ENCODE results near the gene NSFL1C.

DNA sequence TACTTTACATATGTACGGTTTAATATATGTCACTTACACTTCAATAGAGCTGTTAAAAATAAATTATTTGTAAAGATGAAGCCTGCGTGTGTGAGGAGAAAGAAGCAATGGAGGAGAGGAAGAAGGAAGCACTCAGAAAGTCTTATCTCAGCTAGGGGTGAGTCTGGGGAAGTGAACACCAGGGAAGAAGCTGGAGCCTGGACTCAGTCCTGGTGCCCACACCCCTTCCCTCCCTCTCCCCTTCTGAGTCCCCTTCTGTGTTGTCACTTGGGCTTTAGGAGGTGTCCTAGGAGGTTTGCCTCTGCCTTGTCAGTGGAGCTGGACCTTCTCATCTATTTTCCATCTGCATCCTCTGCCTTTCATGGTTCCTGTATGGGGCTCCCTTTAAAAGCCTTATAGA lies 22.7 kb upstream of the NSFL1C start:
- TF ChIP-seq CTCF (conservative IDR thresholded peaks at IDR 0.05; ENCODE audit: low read depth in 2 of 2) = no peak
- TF ChIP-seq, protein P1, sequence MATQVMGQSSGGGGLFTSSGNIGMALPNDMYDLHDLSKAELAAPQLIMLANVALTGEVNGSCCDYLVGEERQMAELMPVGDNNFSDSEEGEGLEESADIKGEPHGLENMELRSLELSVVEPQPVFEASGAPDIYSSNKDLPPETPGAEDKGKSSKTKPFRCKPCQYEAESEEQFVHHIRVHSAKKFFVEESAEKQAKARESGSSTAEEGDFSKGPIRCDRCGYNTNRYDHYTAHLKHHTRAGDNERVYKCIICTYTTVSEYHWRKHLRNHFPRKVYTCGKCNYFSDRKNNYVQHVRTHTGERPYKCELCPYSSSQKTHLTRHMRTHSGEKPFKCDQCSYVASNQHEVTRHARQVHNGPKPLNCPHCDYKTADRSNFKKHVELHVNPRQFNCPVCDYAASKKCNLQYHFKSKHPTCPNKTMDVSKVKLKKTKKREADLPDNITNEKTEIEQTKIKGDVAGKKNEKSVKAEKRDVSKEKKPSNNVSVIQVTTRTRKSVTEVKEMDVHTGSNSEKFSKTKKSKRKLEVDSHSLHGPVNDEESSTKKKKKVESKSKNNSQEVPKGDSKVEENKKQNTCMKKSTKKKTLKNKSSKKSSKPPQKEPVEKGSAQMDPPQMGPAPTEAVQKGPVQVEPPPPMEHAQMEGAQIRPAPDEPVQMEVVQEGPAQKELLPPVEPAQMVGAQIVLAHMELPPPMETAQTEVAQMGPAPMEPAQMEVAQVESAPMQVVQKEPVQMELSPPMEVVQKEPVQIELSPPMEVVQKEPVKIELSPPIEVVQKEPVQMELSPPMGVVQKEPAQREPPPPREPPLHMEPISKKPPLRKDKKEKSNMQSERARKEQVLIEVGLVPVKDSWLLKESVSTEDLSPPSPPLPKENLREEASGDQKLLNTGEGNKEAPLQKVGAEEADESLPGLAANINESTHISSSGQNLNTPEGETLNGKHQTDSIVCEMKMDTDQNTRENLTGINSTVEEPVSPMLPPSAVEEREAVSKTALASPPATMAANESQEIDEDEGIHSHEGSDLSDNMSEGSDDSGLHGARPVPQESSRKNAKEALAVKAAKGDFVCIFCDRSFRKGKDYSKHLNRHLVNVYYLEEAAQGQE (IDR thresholded peaks at IDR 0.05; ENCODE audit: unreplicated experiment) = no peak
- TF ChIP-seq STAT1 (IDR thresholded peaks at IDR 0.05; ENCODE audit: unreplicated experiment) = no peak
- no peak for TF ChIP-seq EZH2phosphoT487 (IDR thresholded peaks at IDR 0.05; ENCODE audit: unreplicated experiment)
- no peak for TF ChIP-seq POLR2AphosphoS5 (IDR thresholded peaks at IDR 0.05; ENCODE audit: low read depth)
- TF ChIP-seq ETS1 (IDR thresholded peaks at IDR 0.05) = no peak
- TF ChIP-seq CREB1 (CRISPR knock-in tag; IDR thresholded peaks at IDR 0.05; ENCODE audit: low read depth) = no peak
- no peak for TF ChIP-seq NANOG (IDR thresholded peaks at IDR 0.05; ENCODE audit: borderline replicate concordance)
- no peak for TF ChIP-seq EZH2 (IDR thresholded peaks at IDR 0.05; ENCODE audit: low read depth, unreplicated experiment)
- no peak for TF ChIP-seq ZNF331 (CRISPR knock-in tag; IDR thresholded peaks at IDR 0.05; ENCODE audit: low read depth)
- no peak for TF ChIP-seq ZNF114 (CRISPR knock-in tag; IDR thresholded peaks at IDR 0.05)
- TF ChIP-seq JUNB (IDR thresholded peaks at IDR 0.05; ENCODE audit: unreplicated experiment) = no peak
